NCI-H774 (cell line): ENCODE measurements around the gene MMD.

Source experiments
- DNase-seq: peaks from one replicate; lab custom pipeline; 2025; lab: John Stamatoyannopoulos, UW

The MMD gene

GRCh38 chr17:55348749-55349354, 72.8 kb downstream of the MMD start:
- DNase-seq = peak; percentile 62

GRCh38 chr17:55347341-55347740, 74.3 kb downstream of the MMD start:
- DNase-seq = no peak

- no peak for DNase-seq
Measured at GRCh38 chr17:55346658-55347057, 75.0 kb downstream of the MMD start.

GRCh38 chr17:55345132-55345531, 76.5 kb downstream of the MMD start:
- DNase-seq = no peak

GRCh38 chr17:55344514-55344997, 77.1 kb downstream of the MMD start:
- no peak for DNase-seq

GRCh38 chr17:55343900-55344513, 77.6 kb downstream of the MMD start:
- no peak for DNase-seq

GRCh38 chr17:55342800-55343585, 78.6 kb downstream of the MMD start:
- no peak for DNase-seq
